OCI-LY7 (cell line): ENCODE data around the gene ANGPT4. TPM values are rescaled to one million over a fixed set of nuclear protein-coding genes. Genes with fewer than 3 reads are reported as not detected.

Experiments used
- BruUV-seq: library from RNA; stranded (reverse); fragments of 400-500 nt; replicated peaks from 2 replicates; lab custom pipeline; 2021; lab: Mats Ljungman, UMichigan
- CTCF ChIA-PET: fragments of 300-600 bp; sonication (Branson Sonifier 250); formaldehyde crosslinking; loops from one replicate; lab custom pipeline; 2022; ENCODE audit warnings: antibody characterized with exemption; ENCODE audit not compliant: unreplicated experiment; lab: Charles Lee
- POLR2A ChIA-PET: fragments of 300-600 bp; sonication (Branson Sonifier 250); formaldehyde crosslinking; loops from one replicate; lab custom pipeline; 2022; ENCODE audit warnings: antibody characterized with exemption; lab: Charles Lee
- DNase-seq: peaks from one replicate; pipeline ENCODE4 v3.0.0-alpha.2; 2015; ENCODE audit warnings: low spot score
- H2AFZ ChIP-seq: fragments of 200-600 bp; sonication (generic), shearing (Covaris generic); 2 replicates; pipeline ENCODE4 v1.6.1; 2014; ENCODE audit warnings: mild to moderate bottlenecking, antibody characterized with exemption, low read length, moderate library complexity
- H3K27ac ChIP-seq: fragments of 200-600 bp; sonication (generic); 2 replicates; pipeline ENCODE4 v1.5.1; 2014; ENCODE audit warnings: mixed run types, low read depth, mild to moderate bottlenecking, moderate library complexity, low read length, inconsistent platforms; ENCODE audit not compliant: poor library complexity, severe bottlenecking
- H3K36me3 ChIP-seq: fragments of 200-600 bp; sonication (generic); 2 replicates; pipeline ENCODE4 v1.6.1; 2014; ENCODE audit warnings: mild to moderate bottlenecking, antibody characterized with exemption, low read length, moderate library complexity, mixed read lengths; ENCODE audit not compliant: insufficient read depth
- H3K4me1 ChIP-seq: fragments of 200-600 bp; sonication (generic); 2 replicates; pipeline ENCODE4 v1.5.1; 2014; ENCODE audit warnings: mild to moderate bottlenecking, low read length; ENCODE audit not compliant: insufficient read depth, poor library complexity, severe bottlenecking
- H3K4me2 ChIP-seq: fragments of 200-600 bp; sonication (generic); 2 replicates; pipeline ENCODE4 v1.6.1; 2014; ENCODE audit warnings: mild to moderate bottlenecking, low read length
- H3K4me3 ChIP-seq: fragments of 200-600 bp; sonication (generic); 2 replicates; pipeline ENCODE4 v1.5.1; 2014; ENCODE audit warnings: mild to moderate bottlenecking, low read depth, low read length; ENCODE audit not compliant: poor library complexity, severe bottlenecking
- H3K79me2 ChIP-seq: fragments of 200-600 bp; sonication (generic); 2 replicates; pipeline ENCODE4 v1.6.1; 2016; ENCODE audit warnings: low read depth, mild to moderate bottlenecking, low read length, moderate library complexity, mixed read lengths; ENCODE audit not compliant: insufficient read depth
- H3K9me2 ChIP-seq: fragments of 200-600 bp; sonication (generic); 2 replicates; pipeline ENCODE4 v1.6.1; 2016; ENCODE audit warnings: mild to moderate bottlenecking, low read length, mixed read lengths; ENCODE audit not compliant: insufficient read depth
- H3K9me3 ChIP-seq: fragments of 200-600 bp; sonication (generic); 2 replicates; pipeline ENCODE4 v1.6.1; 2014; ENCODE audit warnings: mild to moderate bottlenecking, mixed run types, low read length, mixed read lengths
- H4K20me1 ChIP-seq: fragments of 200-600 bp; sonication (generic); 2 replicates; pipeline ENCODE4 v1.6.1; 2014; ENCODE audit warnings: mild to moderate bottlenecking, antibody characterized with exemption, low read length, moderate library complexity, mixed read lengths; ENCODE audit not compliant: insufficient read depth
- EZH2phosphoT487 ChIP-seq: fragments of 200-600 bp; sonication (generic); IDR thresholded peaks from 2 replicates; pipeline ENCODE4 v1.6.1; 2018; ENCODE audit warnings: low read depth, borderline replicate concordance, mild to moderate bottlenecking, mixed run types, antibody characterized with exemption, low read length, moderate library complexity, mixed read lengths
- intact Hi-C: fragments of 100-400 bp; cut with micrococcal nuclease; formaldehyde crosslinking; loops from one replicate; pipeline ENCODE4 v1.10.0; 2022; ENCODE audit not compliant: unreplicated experiment
- total RNA-seq, 2 experiments: library from RNA; depleted of rRNA in 1 of 2; stranded (reverse); fragments of >200 nt in 1 of 2; shearing (Covaris generic) in 1 of 2; gene quantifications; 2 replicates each; pipeline ENCODE4 v1.2.3, GENCODE V29; 2014 to 2022
- TF ChIP-seq, protein P1 (sequence below): fragments of 200-600 bp; sonication (generic); conservative IDR thresholded peaks from 2 replicates; pipeline ENCODE4 v1.5.1; 2014; ENCODE audit warnings: mild to moderate bottlenecking, antibody characterized with exemption, low read length, moderate library complexity, mixed read lengths

The ANGPT4 gene
- total RNA-seq, 2 experiments from 2014 or later = not detected

DNA sequence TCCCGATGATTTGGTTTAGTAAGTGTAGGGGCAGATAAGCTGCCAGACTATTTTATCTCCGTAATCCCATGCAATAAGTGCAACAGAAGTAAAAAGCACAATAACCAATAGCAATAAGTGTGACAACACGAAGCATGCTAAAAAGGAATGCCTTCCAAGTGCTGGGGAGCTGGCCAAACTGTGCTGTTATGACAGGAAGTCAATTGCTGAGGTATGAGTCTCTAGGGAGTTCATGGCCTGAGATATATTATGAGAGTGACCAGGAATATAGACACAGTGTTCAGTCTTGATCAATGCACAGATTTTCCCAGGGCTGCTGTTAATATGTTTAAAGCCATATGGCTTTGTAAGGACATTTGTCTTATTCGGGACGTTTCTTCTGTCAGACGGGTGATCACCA is 10.5 kb upstream of the ANGPT4 start:
- Histone ChIP-seq H3K9me2 (no peaks in the 10 kb centered on the region), H3K4me1 (no peaks in the 10 kb centered on the region), H2AFZ (no peak overlapping the region), H3K79me2 (no peaks in the 10 kb centered on the region), H3K36me3 (no peaks in the 10 kb centered on the region), H3K4me3 (no peak overlapping the region), H4K20me1 (no peaks in the 10 kb centered on the region), H3K27ac (no peak overlapping the region), H3K9me3 (peaks cover 13% of the 10 kb centered on the region), H3K4me2 (no peak overlapping the region)
- intact Hi-C loops = no loop called here
- TF ChIP-seq, protein P1, sequence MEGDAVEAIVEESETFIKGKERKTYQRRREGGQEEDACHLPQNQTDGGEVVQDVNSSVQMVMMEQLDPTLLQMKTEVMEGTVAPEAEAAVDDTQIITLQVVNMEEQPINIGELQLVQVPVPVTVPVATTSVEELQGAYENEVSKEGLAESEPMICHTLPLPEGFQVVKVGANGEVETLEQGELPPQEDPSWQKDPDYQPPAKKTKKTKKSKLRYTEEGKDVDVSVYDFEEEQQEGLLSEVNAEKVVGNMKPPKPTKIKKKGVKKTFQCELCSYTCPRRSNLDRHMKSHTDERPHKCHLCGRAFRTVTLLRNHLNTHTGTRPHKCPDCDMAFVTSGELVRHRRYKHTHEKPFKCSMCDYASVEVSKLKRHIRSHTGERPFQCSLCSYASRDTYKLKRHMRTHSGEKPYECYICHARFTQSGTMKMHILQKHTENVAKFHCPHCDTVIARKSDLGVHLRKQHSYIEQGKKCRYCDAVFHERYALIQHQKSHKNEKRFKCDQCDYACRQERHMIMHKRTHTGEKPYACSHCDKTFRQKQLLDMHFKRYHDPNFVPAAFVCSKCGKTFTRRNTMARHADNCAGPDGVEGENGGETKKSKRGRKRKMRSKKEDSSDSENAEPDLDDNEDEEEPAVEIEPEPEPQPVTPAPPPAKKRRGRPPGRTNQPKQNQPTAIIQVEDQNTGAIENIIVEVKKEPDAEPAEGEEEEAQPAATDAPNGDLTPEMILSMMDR = no peak
- TF ChIP-seq EZH2phosphoT487 = no peak
- BruUV-seq = no TSS peak
- POLR2A ChIA-PET = no interaction called here
- DNase-seq = no peak
- CTCF ChIA-PET = no interaction called here

GRCh38 chr20:925516-925915 is 9.4 kb upstream of the ANGPT4 start:
- Histone ChIP-seq H3K4me1 (no peaks in the 10 kb centered on the region), H4K20me1 (no peaks in the 10 kb centered on the region), H3K9me3 (peaks cover 5% of the 10 kb centered on the region; the same call in 1 of the 2 replicates), H3K36me3 (no peaks in the 10 kb centered on the region), H2AFZ (no peak overlapping the region), H3K4me3 (no peak overlapping the region), H3K79me2 (no peaks in the 10 kb centered on the region), H3K4me2 (no peak overlapping the region), H3K27ac (no peak overlapping the region), H3K9me2 (no peaks in the 10 kb centered on the region)
- DNase-seq = no peak
- intact Hi-C loops = no loop called here
- ChIA-PET POLR2A (no interaction called here), CTCF (no interaction called here)
- BruUV-seq = no TSS peak
- no peak for TF ChIP-seq EZH2phosphoT487
- TF ChIP-seq, protein P1 = no peak

DNA sequence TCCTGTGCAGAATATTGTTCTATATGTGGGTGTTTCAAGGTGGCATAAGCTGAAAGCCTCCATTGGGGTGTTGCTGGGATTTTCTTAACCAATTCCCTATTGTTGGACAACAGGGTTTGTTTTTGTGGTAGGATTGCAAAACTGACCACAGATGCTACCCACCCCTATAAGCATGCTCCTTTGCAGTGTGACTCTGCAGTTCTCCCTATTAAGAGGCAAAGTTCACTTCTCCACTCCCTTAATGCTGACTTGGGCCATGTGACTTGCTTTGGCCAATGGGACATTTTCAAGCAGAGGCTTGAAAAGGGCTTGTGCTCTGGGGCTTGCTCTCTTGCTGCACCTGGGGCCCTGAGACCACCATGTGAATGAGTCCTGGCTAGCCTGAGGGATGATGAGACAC is 8.5 kb upstream of the ANGPT4 start:
- Histone ChIP-seq H3K4me3 (no peak overlapping the region), H3K79me2 (no peaks in the 10 kb centered on the region), H3K9me2 (no peaks in the 10 kb centered on the region), H3K4me2 (no peak overlapping the region), H4K20me1 (no peaks in the 10 kb centered on the region), H3K4me1 (no peaks in the 10 kb centered on the region), H3K27ac (no peak overlapping the region), H3K9me3 (no peaks in the 10 kb centered on the region), H3K36me3 (no peaks in the 10 kb centered on the region), H2AFZ (no peak overlapping the region)
- no TSS peak for BruUV-seq
- ChIA-PET CTCF (no interaction called here), POLR2A (no interaction called here)
- TF ChIP-seq EZH2phosphoT487 = no peak
- no peak for DNase-seq
- intact Hi-C loops = no loop called here
